Upper lobe of left lung (tissue), 6 donors: ENCODE measurements around the gene RASGRP3. TPM values are rescaled to one million over a fixed set of nuclear protein-coding genes. Genes with fewer than 3 reads are reported as not detected.

Source experiments
- ATAC-seq, 2 donors: fragments of 200-7000 bp; cut with Tn5 transposase; one replicate each; pipeline ENCODE4 v1.9.1; 2022; ENCODE audit warnings: mild to moderate bottlenecking in 2 of 2, moderate library complexity in 2 of 2; ENCODE audit not compliant: low FRiP score in 2 of 2
- DNase-seq, 2 donors: peaks; one replicate each; pipeline ENCODE4 v3.0.0-alpha.2; 2019 to 2020
- H3K27ac ChIP-seq, 4 donors: fragments of 200-600 bp; sonication (generic); one replicate each; pipeline ENCODE4 v1.5.1; 2016 to 2019
- H3K27me3 ChIP-seq, 4 donors: fragments of 200-600 bp; sonication (generic); one replicate each; pipeline ENCODE4 v1.5.1; 2017 to 2019
- H3K36me3 ChIP-seq, 4 donors: fragments of 200-600 bp; sonication (generic); one replicate each; pipeline ENCODE4 v1.5.1; 2016 to 2019
- H3K4me1 ChIP-seq, 4 donors: fragments of 200-600 bp; sonication (generic); one replicate each; pipeline ENCODE4 v1.5.1; 2018 to 2019
- H3K4me3 ChIP-seq, 4 donors: fragments of 200-600 bp; sonication (generic); one replicate each; pipeline ENCODE4 v1.5.1; 2017 to 2019; ENCODE audit warnings: mild to moderate bottlenecking in 2 of 4, moderate library complexity in 1 of 4
- H3K9me3 ChIP-seq, 4 donors: fragments of 200-600 bp; sonication (generic); one replicate each; pipeline ENCODE4 v1.5.1; 2018 to 2019
- CTCF ChIP-seq, 6 experiments: fragments of 450-650 bp in 4 of 6; fragments of 200-600 bp in 2 of 6; sonication (generic) in 2 of 6; IDR thresholded peaks; one replicate each; pipeline ENCODE4 v1.5.1; 2016 to 2019; ENCODE audit warnings: antibody characterized with exemption in 6 of 6
- EP300 ChIP-seq, 4 donors: sonication (generic); formaldehyde crosslinking; IDR thresholded peaks; one replicate each; pipeline ENCODE4 v1.5.1; 2017; ENCODE audit warnings: antibody characterized with exemption in 4 of 4, control low read depth in 2 of 4
- POLR2A ChIP-seq, 4 donors: fragments of 450-650 bp; IDR thresholded peaks; one replicate each; pipeline ENCODE4 v1.5.1; 2016 to 2017; ENCODE audit warnings: antibody characterized with exemption in 4 of 4, mild to moderate bottlenecking in 2 of 4
- POLR2AphosphoS5 ChIP-seq, 2 donors: sonication (generic); formaldehyde crosslinking; IDR thresholded peaks; one replicate each; pipeline ENCODE4 v1.5.1; 2017; ENCODE audit warnings: antibody characterized with exemption in 2 of 2
- WGBS, 2 donors: methylation state at CpG; one replicate each; pipeline ENCODE4 v1.1.5; 2017 to 2018; 5-methylcytosine and 5-hydroxymethylcytosine counted together
- total RNA-seq, 6 donors: library from RNA; depleted of rRNA in 4 of 6; stranded (reverse); fragments of >200 nt in 4 of 6; gene quantifications; one replicate each; pipeline versions ENCODE4 v1.1.0 to v1.2.1, GENCODE V29; 2016 to 2021
- donor health status: DM: no; HTN: no; CAD: no; lungs with moderate emphysema.
- donor health status: DM: no; HTN: yes; CAD: no; lungs with severe emphysema.

Gene RASGRP3
- total RNA-seq, 6 donors from 2014 or later = 7.0 to 34.6 (median 14.1) TPM

GRCh38 chr2:33498291-33498956, 22.0 kb downstream of the RASGRP3 start:
- Histone ChIP-seq H3K9me3 (no peaks in the 10 kb centered on the region), H3K27me3 (no peaks in the 10 kb centered on the region), H3K4me1 (peaks cover 10 to 16% (median 13%) of the 10 kb centered on the region in 4 donors), H3K36me3 (no peaks in the 10 kb centered on the region), H3K4me3 (no peak overlapping the region), H3K27ac (no peak overlapping the region)
- ATAC-seq = no peak
- WGBS, 2 donors = 70 to 86% methylated on average over 5 of the region's 5 CpGs
- no peak for DNase-seq
- TF ChIP-seq EP300 (IDR thresholded peaks at IDR 0.05) = no peak
- TF ChIP-seq CTCF (IDR thresholded peaks at IDR 0.05) = no peak
- TF ChIP-seq POLR2A (IDR thresholded peaks at IDR 0.05) = no peak
- TF ChIP-seq POLR2AphosphoS5 (IDR thresholded peaks at IDR 0.05) = no peak

GRCh38 chr2:33500177-33500576, 23.7 kb downstream of the RASGRP3 start:
- no peaks in the 10 kb centered on the region for H3K36me3 ChIP-seq
- peaks cover 10 to 16% (median 13%) of the 10 kb centered on the region in 4 donors for H3K4me1 ChIP-seq
- ATAC-seq (no peak), DNase-seq (no peak)
- WGBS, 2 donors = 84 to 85% methylated on average over 5 of the region's 5 CpGs
- H3K27me3 ChIP-seq = no peaks in the 10 kb centered on the region
- no peaks in the 10 kb centered on the region for H3K9me3 ChIP-seq
- no peak for TF ChIP-seq EP300 (IDR thresholded peaks at IDR 0.05)
- no peak for TF ChIP-seq POLR2AphosphoS5 (IDR thresholded peaks at IDR 0.05)
- TF ChIP-seq CTCF (IDR thresholded peaks at IDR 0.05) = no peak
- TF ChIP-seq POLR2A (IDR thresholded peaks at IDR 0.05) = no peak
- H3K4me3 ChIP-seq = no peak overlapping the region
- H3K27ac ChIP-seq = no peak overlapping the region

GRCh38 chr2:33502025-33502424, 25.6 kb downstream of the RASGRP3 start:
- ATAC-seq (no peak), DNase-seq (no peak)
- 71 to 78% methylated on average over 2 of the region's 2 CpGs for WGBS, 2 donors
- peaks cover 4 to 9% (median 6%) of the 10 kb centered on the region in 4 donors for H3K4me1 ChIP-seq
- H3K36me3 ChIP-seq = no peaks in the 10 kb centered on the region
- H3K27me3 ChIP-seq = no peaks in the 10 kb centered on the region
- no peak overlapping the region for H3K27ac ChIP-seq
- no peaks in the 10 kb centered on the region for H3K9me3 ChIP-seq
- no peak overlapping the region for H3K4me3 ChIP-seq
- TF ChIP-seq EP300 (IDR thresholded peaks at IDR 0.05) (no peak), POLR2AphosphoS5 (IDR thresholded peaks at IDR 0.05) (no peak)

GRCh38 chr2:33503002-33503401, 26.6 kb downstream of the RASGRP3 start:
- Histone ChIP-seq H3K27ac (no peak overlapping the region), H3K4me1 (peaks cover 0 to under 1% (median 0%) of the 10 kb centered on the region in 4 donors), H3K36me3 (no peaks in the 10 kb centered on the region), H3K9me3 (no peaks in the 10 kb centered on the region), H3K27me3 (no peaks in the 10 kb centered on the region), H3K4me3 (no peak overlapping the region)
- ATAC-seq = no peak
- TF ChIP-seq POLR2AphosphoS5 (IDR thresholded peaks at IDR 0.05) (no peak), EP300 (IDR thresholded peaks at IDR 0.05) (no peak), POLR2A (IDR thresholded peaks at IDR 0.05) (no peak), CTCF (IDR thresholded peaks at IDR 0.05) (no peak)
- WGBS, 2 donors = 22 to 42% methylated on average over 1 of the region's 1 CpG
- DNase-seq = no peak

- Histone ChIP-seq H3K36me3 (no peaks in the 10 kb centered on the region), H3K4me1 (no peaks in the 10 kb centered on the region), H3K27me3 (no peaks in the 10 kb centered on the region), H3K9me3 (no peaks in the 10 kb centered on the region), H3K27ac (no peak overlapping the region), H3K4me3 (no peak overlapping the region)
- WGBS, 2 donors = 50 to 93% methylated on average over 1 of the region's 1 CpG
- ATAC-seq = no peak
- DNase-seq = no peak
- TF ChIP-seq EP300 (IDR thresholded peaks at IDR 0.05) (no peak), POLR2A (IDR thresholded peaks at IDR 0.05) (no peak), POLR2AphosphoS5 (IDR thresholded peaks at IDR 0.05) (no peak), CTCF (IDR thresholded peaks at IDR 0.05) (no peak)
Observed at GRCh38 chr2:33505966-33506365, 29.5 kb downstream of the RASGRP3 start.
